Measurements from ENCODE around the gene EDC4.

GRCh38 chr16:67907397-67908180 lies 34.7 kb downstream of the EDC4 start:
- TF ChIP-seq CTCF (IDR thresholded peaks at IDR 0.05) = no peak
- TF ChIP-seq POLR2A (IDR thresholded peaks at IDR 0.05) = no peak

Measured in adrenal gland (tissue), 5 donors.